Heart left ventricle (tissue), 13 donors: ENCODE data around the gene CACNA1G.

Experiments used
- CTCF ChIP-seq, 12 donors: fragments of 200-600 bp; sonication (generic) in 4 of 12; IDR thresholded peaks; one replicate each; pipeline versions ENCODE4 v1.5.0 to v1.8.0; 2018 to 2022; ENCODE audit warnings: antibody characterized with exemption in 12 of 12, mild to moderate bottlenecking in 5 of 12
- POLR2A ChIP-seq, 2 donors: fragments of 450-650 bp; IDR thresholded peaks; one replicate each; pipeline ENCODE4 v1.6.1; 2017; ENCODE audit warnings: antibody characterized with exemption in 2 of 2, mild to moderate bottlenecking in 2 of 2, moderate library complexity in 2 of 2
- donor health status: ischemic (EF 13 %, LVEDD 7.1; RV severe dilation, severe dysfunction).
- donor health status: DM: no; HTN: yes; CAD: no.
- donor health status: DM: no; HTN: no; CAD: no.
- donor health status: ischemic (EF 25% LVEDD 6.9; RV normal size, moderate dysfunction).
- donor health status: ischemic (EF 25% LVEDD 5.7; RV mildly dilated, moderate dysfunction).
- donor health status: ischemic (EF 35%, LVEDD 5.7; RV mildly dilated, moderate dysfunction).
- donor health status: nonischemic (EF 11% LVEDD 7.7; RV severe dilation, severe dysfunction).
- donor health status: DM: yes; HTN: yes; CAD: no.
- donor health status: PGD.
- donor health status: ischemic (EF 29% LVEDD 5.4; RV normal size, mild dysfunction).
- donor health status: nonischemic (EF 23%, LVEDD 6.1; RV moderate dilation, normal function).

GRCh38 chr17:50604513-50604912, 44.0 kb downstream of the CACNA1G start:
- TF ChIP-seq CTCF (IDR thresholded peaks at IDR 0.05), result no peak
- no peak for TF ChIP-seq POLR2A (IDR thresholded peaks at IDR 0.05)
